Spinal cord (tissue), 10 donors: ENCODE data around the gene PLEKHH1. TPM values are rescaled to one million over a fixed set of nuclear protein-coding genes. Genes with fewer than 3 reads are reported as not detected.

Experiments
- DNase-seq, 6 donors: peaks; one replicate each; pipeline versions ENCODE4 v3.0.0 to v3.0.0-alpha.2; 2013 to 2015; ENCODE audit warnings: low spot score in 6 of 6, low read depth in 4 of 6
- H3K27ac ChIP-seq: one replicate; pipeline ENCODE4 v1.5.1; 2013; ENCODE audit warnings: low read depth, low read length, control low read depth
- H3K27me3 ChIP-seq: one replicate; pipeline ENCODE4 v1.6.1; 2013; ENCODE audit warnings: low read length; ENCODE audit not compliant: control insufficient read depth, insufficient read depth
- H3K36me3 ChIP-seq: one replicate; pipeline ENCODE4 v1.6.1; 2013; ENCODE audit warnings: low read length; ENCODE audit not compliant: control insufficient read depth, insufficient read depth
- H3K4me1 ChIP-seq: one replicate; pipeline ENCODE4 v1.6.1; 2013; ENCODE audit warnings: low read length; ENCODE audit not compliant: control insufficient read depth, insufficient read depth
- H3K4me3 ChIP-seq: one replicate; pipeline ENCODE4 v1.5.1; 2013; ENCODE audit warnings: low read depth, low read length, control low read depth
- H3K9me3 ChIP-seq: one replicate; pipeline ENCODE4 v1.6.1; 2013; ENCODE audit warnings: low read length; ENCODE audit not compliant: control insufficient read depth, insufficient read depth
- WGBS: methylation state at CpG from one replicate; pipeline ENCODE4 v1.1.5; 2013; ENCODE audit warnings: missing lambda C conversion rate; ENCODE audit not compliant: insufficient coverage; 5-methylcytosine and 5-hydroxymethylcytosine counted together
- polyA plus RNA-seq, 2 donors: library from polyadenylated mRNA; unstranded; fragments of 120-200 nt; gene quantifications; one replicate each; pipeline ENCODE4 v1.2.1, GENCODE V29; 2013; ENCODE audit not compliant: insufficient read length in 2 of 2
- total RNA-seq, 2 donors: library from RNA; depleted of rRNA in 1 of 2; stranded (reverse); fragments of 120-200 nt in 1 of 2; fragments of >200 nt in 1 of 2; gene quantifications; one replicate each; pipeline versions ENCODE4 v1.2.3 to v1.2.4, GENCODE V29; 2013 to 2014
- donor health status: healthy.

The PLEKHH1 gene
- total and polyA plus RNA-seq, 4 donors = 20.7 to 81.8 (median 41.6) TPM

DNA sequence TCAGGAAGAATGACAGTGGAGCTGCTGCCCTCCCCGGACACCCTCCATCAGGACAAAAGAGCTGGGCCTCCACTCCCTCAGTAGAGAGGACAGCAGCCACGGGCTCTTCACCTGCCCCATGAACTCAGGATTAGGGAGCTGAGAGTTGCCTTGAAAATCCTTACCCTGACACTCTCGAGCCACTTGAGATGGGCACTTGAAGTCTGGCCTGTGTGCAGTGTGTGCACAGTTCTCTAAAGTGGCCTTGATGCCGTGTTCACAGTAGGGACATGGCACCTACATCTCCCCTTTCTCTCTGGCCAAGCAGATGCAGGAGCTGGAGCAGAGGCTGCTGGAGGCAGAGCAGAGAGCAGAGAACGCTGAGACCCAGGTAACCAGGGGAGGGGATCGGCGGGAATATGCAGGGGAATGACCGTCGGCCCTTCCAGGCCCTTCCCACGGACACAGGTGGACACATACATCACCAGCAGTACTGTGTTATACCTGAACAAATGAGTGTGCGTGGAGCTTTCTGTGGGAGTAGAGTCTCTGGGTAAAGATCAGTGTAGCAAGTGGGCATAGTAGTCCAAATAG, 22.5 kb downstream of the PLEKHH1 start:
- no peak for DNase-seq

DNA sequence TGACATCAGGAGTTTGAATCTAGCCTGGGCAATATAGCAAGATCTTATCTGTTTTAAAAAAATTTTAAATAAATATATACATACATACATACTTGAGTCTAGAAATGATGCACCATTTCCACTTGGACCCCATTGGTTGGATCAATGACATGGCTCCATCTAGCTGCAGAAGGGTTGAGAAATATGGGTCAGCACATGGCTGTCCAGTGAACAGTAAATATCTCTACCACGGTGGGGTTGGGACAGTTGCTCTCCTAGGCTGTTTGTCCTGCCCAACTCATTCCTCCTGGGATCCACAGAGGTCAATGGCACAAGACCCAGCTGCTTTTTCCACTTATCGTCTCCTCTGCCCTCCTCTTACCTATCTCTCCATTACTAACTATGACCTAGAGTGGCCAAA, 23.6 kb downstream of the PLEKHH1 start:
- H3K4me1 ChIP-seq = no peaks in the 10 kb centered on the region
- H3K4me3 ChIP-seq = no peak overlapping the region
- H3K36me3 ChIP-seq = peaks cover 39% of the 10 kb centered on the region
- 83% methylated on average over 1 of the region's 2 CpGs for WGBS
- H3K27me3 ChIP-seq = no peaks in the 10 kb centered on the region
- DNase-seq = no peak
- no peaks in the 10 kb centered on the region for H3K9me3 ChIP-seq
- no peak overlapping the region for H3K27ac ChIP-seq

More for the DNA sequence above, 22.5 kb downstream of the PLEKHH1 start:
- Histone ChIP-seq H3K4me3 (no peak overlapping the region), H3K36me3 (peaks cover 34% of the 10 kb centered on the region), H3K9me3 (no peaks in the 10 kb centered on the region), H3K27me3 (no peaks in the 10 kb centered on the region), H3K27ac (no peak overlapping the region), H3K4me1 (no peaks in the 10 kb centered on the region)
- WGBS = 94% methylated on average over 5 of the region's 11 CpGs

DNA sequence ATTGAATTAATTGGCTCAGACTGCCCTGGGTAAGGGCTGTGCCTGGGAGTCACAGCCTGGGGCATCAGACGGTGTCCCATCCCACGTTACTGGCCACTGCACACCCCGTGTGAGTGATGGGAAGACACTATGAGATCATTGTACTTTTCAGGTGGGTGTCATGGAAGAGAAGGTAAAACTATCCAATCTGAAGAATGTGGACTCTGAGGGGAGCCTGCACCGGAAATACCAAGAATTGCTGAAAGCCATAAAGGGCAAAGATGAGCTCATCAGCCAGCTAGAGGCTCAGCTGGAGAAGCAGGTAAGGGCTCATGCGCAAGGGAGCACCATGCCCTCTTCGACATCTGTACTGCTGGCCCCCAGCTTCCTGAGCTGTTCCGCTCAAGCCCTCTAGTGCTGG, 24.0 kb downstream of the PLEKHH1 start:
- DNase-seq = no peak
- no peaks in the 10 kb centered on the region for H3K4me1 ChIP-seq
- peaks cover 41% of the 10 kb centered on the region for H3K36me3 ChIP-seq
- no peak overlapping the region for H3K4me3 ChIP-seq
- H3K27me3 ChIP-seq = no peaks in the 10 kb centered on the region
- no peaks in the 10 kb centered on the region for H3K9me3 ChIP-seq
- 90% methylated on average over 6 of the region's 7 CpGs for WGBS
- H3K27ac ChIP-seq = no peak overlapping the region

DNA sequence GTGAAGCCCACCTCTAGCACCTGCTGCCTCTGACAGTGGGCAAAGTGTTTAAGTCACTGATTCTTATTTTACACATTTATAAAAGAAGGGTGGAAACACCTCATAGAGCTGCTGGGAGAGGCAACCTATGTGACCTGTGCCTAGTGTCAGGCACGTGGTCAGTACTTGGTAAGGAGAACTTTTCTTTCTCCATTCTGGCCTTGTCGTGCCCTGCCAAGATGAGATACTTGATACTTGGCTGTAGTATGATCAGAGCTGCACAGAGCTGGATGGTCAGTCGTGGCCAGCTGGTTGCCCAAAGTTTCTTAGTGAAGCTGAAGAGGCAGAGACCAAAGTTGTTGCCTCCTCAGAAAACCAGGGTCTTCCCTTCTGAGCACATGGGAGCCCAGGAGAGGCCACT, 24.6 kb downstream of the PLEKHH1 start:
- no peak for DNase-seq
- Histone ChIP-seq H3K36me3 (peaks cover 46% of the 10 kb centered on the region), H3K4me1 (no peaks in the 10 kb centered on the region), H3K9me3 (no peaks in the 10 kb centered on the region), H3K4me3 (no peak overlapping the region), H3K27me3 (no peaks in the 10 kb centered on the region), H3K27ac (no peak overlapping the region)
- WGBS = 93% methylated on average over 3 of the region's 3 CpGs

DNA sequence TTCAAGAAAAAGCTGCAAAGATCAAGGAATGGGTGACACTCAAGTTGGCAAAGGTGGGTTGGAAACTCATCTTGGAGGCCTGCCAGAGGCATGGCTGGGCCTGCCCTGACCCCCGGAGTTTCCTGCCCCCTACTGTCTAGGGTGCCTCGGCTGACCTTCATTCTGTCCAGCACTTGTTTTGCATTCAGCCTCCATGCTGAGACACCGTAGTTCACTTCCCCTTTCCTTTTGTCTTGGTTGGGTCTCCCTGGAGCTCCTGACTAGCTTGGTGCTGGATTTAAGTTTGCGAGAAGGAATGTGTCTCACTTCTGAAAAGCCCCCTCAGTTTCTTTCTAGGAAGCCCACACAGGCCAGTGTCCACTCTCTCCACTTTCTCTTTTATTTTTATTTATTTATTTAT, 26.5 kb downstream of the PLEKHH1 start:
- WGBS = 52% methylated on average over 4 of the region's 4 CpGs
- H3K4me3 ChIP-seq = no peak overlapping the region

DNA sequence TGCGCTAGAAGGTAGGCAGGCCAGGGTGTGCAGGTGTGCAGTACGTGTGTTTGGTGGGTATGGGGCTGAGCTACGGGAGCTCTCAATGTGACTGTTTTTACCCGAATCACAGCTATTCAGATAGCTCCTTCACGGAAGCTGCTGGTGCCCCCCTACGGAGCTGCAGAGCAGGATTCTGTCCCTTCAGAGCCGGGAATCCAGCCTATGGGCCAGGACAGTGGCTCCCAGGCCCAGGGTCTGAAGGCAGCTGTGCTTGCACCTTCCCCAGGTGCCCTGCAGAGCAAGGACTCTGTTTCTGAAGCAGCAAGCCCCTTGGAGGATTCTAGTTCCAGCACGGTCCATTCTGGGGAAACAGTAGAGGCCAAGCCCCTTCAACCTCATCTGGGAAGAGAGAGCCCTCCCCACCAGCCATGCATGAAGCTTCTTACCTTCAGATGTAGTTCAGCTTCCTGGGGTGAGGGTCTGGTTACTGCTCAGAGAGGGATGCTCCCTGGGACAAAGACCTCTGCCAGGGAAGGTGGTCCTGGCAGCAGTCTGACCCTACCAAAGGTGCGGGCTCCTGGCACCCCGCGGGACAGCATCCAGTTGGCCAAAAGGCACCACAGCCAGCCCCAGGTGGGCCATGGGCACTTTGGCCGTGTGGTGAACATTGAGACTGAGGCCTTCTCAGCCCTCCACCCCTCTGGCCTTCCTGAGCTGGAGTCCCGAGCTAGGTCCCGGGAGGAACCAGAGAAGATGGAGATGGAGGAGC, 29.1 kb downstream of the PLEKHH1 start:
- Histone ChIP-seq H3K27ac (no peak overlapping the region), H3K27me3 (no peaks in the 10 kb centered on the region), H3K4me1 (no peaks in the 10 kb centered on the region), H3K9me3 (no peaks in the 10 kb centered on the region), H3K36me3 (peaks cover 36% of the 10 kb centered on the region), H3K4me3 (no peak overlapping the region)
- DNase-seq = no peak
- WGBS = 94% methylated on average over 14 of the region's 14 CpGs

More for the DNA sequence above, 26.5 kb downstream of the PLEKHH1 start:
- H3K4me1 ChIP-seq = no peaks in the 10 kb centered on the region
- no peak for DNase-seq
- H3K27ac ChIP-seq = no peak overlapping the region
- no peaks in the 10 kb centered on the region for H3K27me3 ChIP-seq
- peaks cover 47% of the 10 kb centered on the region for H3K36me3 ChIP-seq
- H3K9me3 ChIP-seq = no peaks in the 10 kb centered on the region

DNA sequence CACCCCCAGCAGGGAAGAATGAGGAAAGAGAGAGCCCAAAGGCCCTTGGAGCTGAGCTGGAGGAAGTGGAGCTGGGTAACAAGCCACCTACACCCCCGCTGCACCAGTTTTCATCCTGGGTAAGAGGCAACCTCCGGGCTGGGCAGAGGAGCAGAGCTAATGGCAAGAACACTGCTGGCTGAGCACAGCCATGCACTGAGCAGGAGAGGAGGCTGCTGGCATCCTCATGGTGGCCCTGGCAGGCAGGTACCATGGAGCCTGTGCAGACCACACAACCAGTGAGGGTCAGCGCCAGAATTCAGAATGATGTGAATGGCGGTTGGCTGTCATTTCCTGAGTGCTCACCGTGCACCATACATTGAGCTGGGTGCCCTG, 29.7 kb downstream of the PLEKHH1 start:
- peaks cover 36% of the 10 kb centered on the region for H3K36me3 ChIP-seq
- WGBS = 96% methylated on average over 5 of the region's 5 CpGs
- no peaks in the 10 kb centered on the region for H3K27me3 ChIP-seq
- H3K4me1 ChIP-seq = no peaks in the 10 kb centered on the region
- H3K4me3 ChIP-seq = no peak overlapping the region
- no peak for DNase-seq
- H3K27ac ChIP-seq = no peak overlapping the region
- no peaks in the 10 kb centered on the region for H3K9me3 ChIP-seq

DNA sequence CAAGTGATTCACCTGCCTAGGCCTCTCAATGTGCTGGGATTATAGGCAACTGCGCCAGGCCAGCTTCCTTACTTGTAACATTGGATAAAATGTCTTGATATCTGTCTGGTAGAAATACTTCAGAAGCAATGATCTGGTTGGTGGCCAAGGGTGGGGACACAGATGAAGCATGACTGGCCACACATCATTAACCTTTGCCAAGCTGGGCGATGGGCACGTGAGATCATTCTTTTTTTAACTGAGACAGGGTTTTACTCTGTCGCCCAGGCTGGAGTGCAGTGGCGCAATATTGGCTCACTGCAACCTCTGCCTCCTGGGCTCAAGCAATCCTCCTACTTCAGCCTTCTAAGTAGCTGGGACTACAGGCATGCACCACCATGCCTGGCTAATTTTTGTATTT, 31.1 kb downstream of the PLEKHH1 start:
- Histone ChIP-seq H3K27ac (no peak overlapping the region), H3K4me3 (no peak overlapping the region), H3K4me1 (no peaks in the 10 kb centered on the region), H3K36me3 (peaks cover 41% of the 10 kb centered on the region), H3K9me3 (no peaks in the 10 kb centered on the region), H3K27me3 (no peaks in the 10 kb centered on the region)
- no peak for DNase-seq
- 87% methylated on average over 5 of the region's 5 CpGs for WGBS

DNA sequence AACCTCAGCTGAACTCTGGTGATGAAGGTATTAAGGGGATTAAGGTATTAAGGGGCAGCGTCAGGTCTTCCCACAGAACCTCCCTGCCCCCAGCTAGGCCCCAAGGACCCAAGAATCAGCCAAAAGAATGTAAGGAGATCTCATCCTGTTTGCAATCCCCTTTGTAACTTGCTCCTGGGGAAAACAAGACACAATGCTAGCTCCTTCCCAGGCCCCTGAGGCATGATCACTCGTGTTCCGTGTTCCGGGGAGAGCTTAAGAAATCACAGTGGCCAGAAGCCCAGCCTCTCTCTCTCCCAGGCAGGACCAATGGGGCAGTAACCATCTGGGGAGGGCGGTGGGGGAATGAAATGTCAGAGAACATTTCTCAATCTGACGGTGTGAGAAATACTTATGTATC, 33.8 kb downstream of the PLEKHH1 start:
- Histone ChIP-seq H3K27me3 (no peaks in the 10 kb centered on the region), H3K9me3 (no peaks in the 10 kb centered on the region), H3K36me3 (peaks cover 29% of the 10 kb centered on the region), H3K4me1 (peaks cover 3% of the 10 kb centered on the region), H3K27ac (no peak overlapping the region), H3K4me3 (no peak overlapping the region)
- DNase-seq = no peak
- WGBS = 81% methylated on average over 4 of the region's 6 CpGs

DNA sequence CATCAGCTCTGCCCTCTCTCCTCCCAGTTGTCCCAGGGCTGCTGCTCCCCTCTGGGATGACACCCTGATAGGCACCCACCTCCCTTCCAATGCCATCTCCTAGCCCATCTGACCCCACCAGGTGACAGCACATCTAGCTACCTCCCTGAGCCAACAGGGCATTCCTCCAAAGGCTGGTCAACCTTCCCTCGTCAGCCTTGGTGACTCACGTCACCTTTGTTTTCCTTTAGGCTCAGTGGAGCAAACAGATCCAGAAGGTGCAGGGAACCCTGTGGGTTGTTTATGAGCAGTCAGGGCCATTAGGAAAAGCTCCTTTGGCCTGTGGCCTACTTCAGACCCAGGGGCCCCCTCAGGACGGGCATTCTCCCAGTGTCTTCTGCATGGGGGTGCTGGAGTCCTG, 34.6 kb downstream of the PLEKHH1 start:
- DNase-seq = no peak
- no peaks in the 10 kb centered on the region for H3K9me3 ChIP-seq
- WGBS = 100% methylated on average over 1 of the region's 3 CpGs
- no peaks in the 10 kb centered on the region for H3K27me3 ChIP-seq
- H3K4me1 ChIP-seq = peaks cover 3% of the 10 kb centered on the region
- no peak overlapping the region for H3K27ac ChIP-seq
- no peak overlapping the region for H3K4me3 ChIP-seq
- H3K36me3 ChIP-seq = peaks cover 27% of the 10 kb centered on the region
